HEK293 (cell line): ENCODE data around the gene MAP1LC3B2.

ENCODE experiments used
- CTCF ChIA-PET: fragments of 350-600 bp; formaldehyde crosslinking; extraction: SDS; loops from one replicate; lab custom pipeline; 2021; ENCODE audit warnings: antibody characterized with exemption; lab: Yijun Ruan, JAX
- POLR2A ChIA-PET: fragments of 300-600 bp; formaldehyde crosslinking; extraction: SDS; loops from one replicate; lab custom pipeline; 2020; ENCODE audit warnings: antibody characterized with exemption, inconsistent platforms; lab: Yijun Ruan, JAX
- H3K27ac ChIP-seq: fragments of 200-500 bp; sonication (Bioruptor generic); 2 replicates; pipeline ENCODE4 v1.5.1; 2014; ENCODE audit warnings: low read depth, low read length, control low read depth, inconsistent platforms; ENCODE audit errors: extremely low read depth
- H3K36me3 ChIP-seq, 2 experiments: fragments of 200-500 bp in 1 of 2; sonication (Bioruptor generic) in 1 of 2; 1 replicate in 1 of 2; 2 replicates in 1 of 2; pipeline ENCODE4 v1.5.1; 2014 to 2017; ENCODE audit warnings: inconsistent platforms in 2 of 2, low read length in 2 of 2; ENCODE audit not compliant: control insufficient read depth in 2 of 2, insufficient read depth in 1 of 2
- H3K4me1 ChIP-seq: fragments of 200-500 bp; sonication (Bioruptor generic); 2 replicates; pipeline ENCODE4 v1.5.1; 2014; ENCODE audit warnings: mild to moderate bottlenecking, low read length, inconsistent platforms; ENCODE audit not compliant: control insufficient read depth, insufficient read depth
- H3K4me3 ChIP-seq: 2 replicates; pipeline ENCODE4 v1.5.1; 2011; ENCODE audit warnings: low read depth, mild to moderate bottlenecking, control low read depth, low read length, moderate library complexity
- H3K9me3 ChIP-seq: fragments of 200-500 bp; sonication (Bioruptor generic); 2 replicates; pipeline ENCODE4 v1.5.1; 2014; ENCODE audit warnings: low read depth, low read length, inconsistent platforms; ENCODE audit not compliant: control insufficient read depth, insufficient read depth
- HOXA7 ChIP-seq: sonication (generic); formaldehyde crosslinking; IDR thresholded peaks from 2 replicates; pipeline ENCODE4 v1.8.1; 2022; ENCODE audit warnings: missing genetic modification reagents, borderline replicate concordance
- KLF10 ChIP-seq: fragments of 450-650 bp; IDR thresholded peaks from 2 replicates; pipeline ENCODE4 v1.5.1; 2018; ENCODE audit warnings: missing biosample characterization, mild to moderate bottlenecking, missing genetic modification characterization
- YY2 ChIP-seq: fragments of 450-650 bp; formaldehyde crosslinking; IDR thresholded peaks from 2 replicates; pipeline ENCODE4 v1.5.1; 2016; ENCODE audit warnings: missing biosample characterization, missing genetic modification characterization
- ZBTB17 ChIP-seq: fragments of 450-650 bp; formaldehyde crosslinking; IDR thresholded peaks from 2 replicates; pipeline ENCODE4 v1.5.1; 2016; ENCODE audit warnings: missing biosample characterization, missing genetic modification characterization
- ZBTB48 ChIP-seq: fragments of 450-650 bp; formaldehyde crosslinking; IDR thresholded peaks from 2 replicates; pipeline ENCODE4 v1.5.1; 2016; ENCODE audit warnings: missing biosample characterization, missing genetic modification characterization
- ZNF10 ChIP-seq: fragments of 450-650 bp; formaldehyde crosslinking; IDR thresholded peaks from 2 replicates; pipeline ENCODE4 v1.5.1; 2017; ENCODE audit warnings: missing biosample characterization, missing genetic modification characterization
- ZNF121 ChIP-seq: fragments of 450-650 bp; formaldehyde crosslinking; IDR thresholded peaks from 2 replicates; pipeline ENCODE4 v1.5.1; 2016; ENCODE audit warnings: missing biosample characterization, missing genetic modification characterization
- ZNF140 ChIP-seq: fragments of 450-650 bp; formaldehyde crosslinking; IDR thresholded peaks from 2 replicates; pipeline ENCODE4 v1.5.1; 2016; ENCODE audit warnings: missing biosample characterization, missing genetic modification characterization
- ZNF148 ChIP-seq: fragments of 450-650 bp; formaldehyde crosslinking; IDR thresholded peaks from 2 replicates; pipeline ENCODE4 v1.5.0; 2017; ENCODE audit warnings: missing biosample characterization, missing genetic modification characterization, borderline replicate concordance
- ZNF248 ChIP-seq: fragments of 450-650 bp; formaldehyde crosslinking; IDR thresholded peaks from 2 replicates; pipeline ENCODE4 v1.5.1; 2017; ENCODE audit warnings: missing biosample characterization, missing genetic modification characterization
- ZNF292 ChIP-seq: fragments of 450-650 bp; formaldehyde crosslinking; IDR thresholded peaks from 2 replicates; pipeline ENCODE4 v1.5.1; 2016; ENCODE audit warnings: low read depth, missing biosample characterization, missing genetic modification characterization, borderline replicate concordance
- ZNF366 ChIP-seq: fragments of 450-650 bp; formaldehyde crosslinking; conservative IDR thresholded peaks from 2 replicates; pipeline ENCODE4 v1.5.1; 2016; ENCODE audit warnings: missing biosample characterization, missing genetic modification characterization
- ZNF596 ChIP-seq: fragments of 450-650 bp; IDR thresholded peaks from 2 replicates; pipeline ENCODE4 v1.5.0; 2018; ENCODE audit warnings: missing biosample characterization, mild to moderate bottlenecking, missing genetic modification characterization, moderate library complexity
- ZNF621 ChIP-seq: fragments of 450-650 bp; formaldehyde crosslinking; IDR thresholded peaks from 2 replicates; pipeline ENCODE4 v1.5.1; 2017; ENCODE audit warnings: missing biosample characterization, missing genetic modification characterization
- ZNF791 ChIP-seq: fragments of 450-650 bp; formaldehyde crosslinking; IDR thresholded peaks from 2 replicates; pipeline ENCODE4 v1.5.1; 2016; ENCODE audit warnings: missing biosample characterization, missing genetic modification characterization
- ZSCAN30 ChIP-seq: fragments of 450-650 bp; IDR thresholded peaks from 2 replicates; pipeline ENCODE4 v1.5.1; 2018; ENCODE audit warnings: missing biosample characterization, mild to moderate bottlenecking, missing genetic modification characterization, moderate library complexity
- TF ChIP-seq, protein P1 (sequence below): fragments of 450-650 bp; formaldehyde crosslinking; IDR thresholded peaks from 2 replicates; pipeline ENCODE4 v1.5.1; 2016; ENCODE audit warnings: missing biosample characterization, missing genetic modification characterization
- TF ChIP-seq, protein P2 (sequence below): fragments of 450-650 bp; formaldehyde crosslinking; IDR thresholded peaks from 2 replicates; pipeline ENCODE4; 2016; ENCODE audit warnings: missing biosample characterization, missing genetic modification characterization
- TF ChIP-seq, protein P3 (sequence below): fragments of 450-650 bp; formaldehyde crosslinking; IDR thresholded peaks from 2 replicates; pipeline ENCODE4 v1.5.1; 2016; ENCODE audit warnings: missing biosample characterization, missing genetic modification characterization, low read depth

Gene MAP1LC3B2

GRCh38 chr12:116549993-116550392, 9.2 kb upstream of the MAP1LC3B2 start (continued):
- TF ChIP-seq HOXA7 (CRISPR knock-in tag) (no peak), YY2 (tag by site-specific recombination) (no peak), ZNF10 (tag by site-specific recombination) (no peak)
- TF ChIP-seq, protein P1, sequence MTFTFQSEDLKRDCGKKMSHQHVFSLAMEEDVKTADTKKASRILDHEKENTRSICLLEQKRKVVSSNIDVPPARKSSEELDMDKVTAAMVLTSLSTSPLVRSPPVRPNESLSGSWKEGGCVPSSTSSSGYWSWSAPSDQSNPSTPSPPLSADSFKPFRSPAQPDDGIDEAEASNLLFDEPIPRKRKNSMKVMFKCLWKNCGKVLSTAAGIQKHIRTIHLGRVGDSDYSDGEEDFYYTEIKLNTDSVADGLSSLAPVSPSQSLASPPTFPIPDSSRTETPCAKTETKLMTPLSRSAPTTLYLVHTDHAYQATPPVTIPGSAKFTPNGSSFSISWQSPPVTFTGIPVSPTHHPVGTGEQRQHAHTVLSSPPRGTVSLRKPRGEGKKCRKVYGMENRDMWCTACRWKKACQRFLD (tag by site-specific recombination), result no peak

- Histone ChIP-seq H3K4me1 (no peaks in the 10 kb centered on the region), H3K9me3 (no peaks in the 10 kb centered on the region), H3K36me3 (no peaks in the 10 kb centered on the region), H3K27ac (no peak overlapping the region), H3K4me3 (no peak overlapping the region)
- TF ChIP-seq ZNF148 (tag by site-specific recombination) (0 out of 2 replicates have a peak, but pooled peaks have one; percentile 24), ZBTB17 (tag by site-specific recombination) (peak; percentile 98), ZNF621 (tag by site-specific recombination) (no peak), ZSCAN30 (tag by site-specific recombination) (no peak), KLF10 (tag by site-specific recombination) (no peak), ZNF791 (tag by site-specific recombination) (no peak), ZNF292 (tag by site-specific recombination) (no peak), ZNF596 (tag by site-specific recombination) (no peak), ZBTB48 (tag by site-specific recombination) (no peak), ZNF121 (tag by site-specific recombination) (no peak), ZNF366 (peak; percentile 98)
- TF ChIP-seq, protein P2, sequence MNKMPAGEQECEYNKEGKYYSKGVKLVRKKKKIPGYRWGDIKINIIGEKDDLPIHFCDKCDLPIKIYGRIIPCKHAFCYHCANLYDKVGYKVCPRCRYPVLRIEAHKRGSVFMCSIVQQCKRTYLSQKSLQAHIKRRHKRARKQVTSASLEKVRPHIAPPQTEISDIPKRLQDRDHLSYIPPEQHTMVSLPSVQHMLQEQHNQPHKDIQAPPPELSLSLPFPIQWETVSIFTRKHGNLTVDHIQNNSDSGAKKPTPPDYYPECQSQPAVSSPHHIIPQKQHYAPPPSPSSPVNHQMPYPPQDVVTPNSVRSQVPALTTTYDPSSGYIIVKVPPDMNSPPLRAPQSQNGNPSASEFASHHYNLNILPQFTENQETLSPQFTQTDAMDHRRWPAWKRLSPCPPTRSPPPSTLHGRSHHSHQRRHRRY (tag by site-specific recombination), result 0 out of 2 replicates have a peak, but pooled peaks have one; percentile 20
- TF ChIP-seq, protein P3, sequence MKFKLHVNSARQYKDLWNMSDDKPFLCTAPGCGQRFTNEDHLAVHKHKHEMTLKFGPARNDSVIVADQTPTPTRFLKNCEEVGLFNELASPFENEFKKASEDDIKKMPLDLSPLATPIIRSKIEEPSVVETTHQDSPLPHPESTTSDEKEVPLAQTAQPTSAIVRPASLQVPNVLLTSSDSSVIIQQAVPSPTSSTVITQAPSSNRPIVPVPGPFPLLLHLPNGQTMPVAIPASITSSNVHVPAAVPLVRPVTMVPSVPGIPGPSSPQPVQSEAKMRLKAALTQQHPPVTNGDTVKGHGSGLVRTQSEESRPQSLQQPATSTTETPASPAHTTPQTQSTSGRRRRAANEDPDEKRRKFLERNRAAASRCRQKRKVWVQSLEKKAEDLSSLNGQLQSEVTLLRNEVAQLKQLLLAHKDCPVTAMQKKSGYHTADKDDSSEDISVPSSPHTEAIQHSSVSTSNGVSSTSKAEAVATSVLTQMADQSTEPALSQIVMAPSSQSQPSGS, result no peak
- ChIA-PET POLR2A (no interaction called here), CTCF (no interaction called here)
These were observed 8.0 kb upstream of the MAP1LC3B2 start for GRCh38 chr12:116551151-116551550.

GRCh38 chr12:116551619-116551951, 7.6 kb upstream of the MAP1LC3B2 start:
- Histone ChIP-seq H3K4me3 (no peak overlapping the region), H3K27ac (no peak overlapping the region), H3K9me3 (no peaks in the 10 kb centered on the region), H3K36me3 (no peaks in the 10 kb centered on the region), H3K4me1 (no peaks in the 10 kb centered on the region)
- ChIA-PET POLR2A (no interaction called here), CTCF (interaction anchor here (0.5 kb wide), 1 partner anchor 22 kb away, joined by 3 read pairs; no protein-coding TSS in a partner anchor)
- TF ChIP-seq ZNF248 (no peak), ZNF140 (tag by site-specific recombination) (no peak), HOXA7 (CRISPR knock-in tag) (no peak), ZNF596 (tag by site-specific recombination) (no peak)
